PC-3 (cell line): ENCODE data around the gene PGA4.
"Not testable (repeated sequence)": the region's sequence is repeated elsewhere in the genome, so short reads cannot be mapped to it uniquely, and the experiment has no call there.

Experiments used
- CTCF ChIP-seq: fragments of 300-600 bp; sonication (generic); conservative IDR thresholded peaks from 2 replicates; pipeline ENCODE4 v1.5.1; 2017; ENCODE audit warnings: antibody characterized with exemption, low read depth, mild to moderate bottlenecking, low read length
- EZH2 ChIP-seq: fragments of 300-600 bp; sonication (generic); IDR thresholded peaks from one replicate; pipeline ENCODE4 v1.6.1; 2017; ENCODE audit warnings: antibody characterized with exemption, mild to moderate bottlenecking, low read length; ENCODE audit not compliant: unreplicated experiment
- EZH2phosphoT487 ChIP-seq: fragments of 300-600 bp; sonication (generic); IDR thresholded peaks from 2 replicates; pipeline ENCODE4 v1.6.1; 2018; ENCODE audit warnings: mild to moderate bottlenecking, antibody characterized with exemption, low read length, borderline replicate concordance

- not testable (repeated sequence) for TF ChIP-seq EZH2, CTCF, EZH2phosphoT487
Observed at GRCh38 chr11:61252332-61252731, 30.2 kb downstream of the PGA4 start.
